WTC11 (cell line): ENCODE results near the gene PPP2R2C. TPM values are rescaled to one million over a fixed set of nuclear protein-coding genes. Genes with fewer than 3 reads are reported as not detected.

ENCODE experiments used
- ATAC-seq: fragments of 200-7000 bp; cut with Tn5 transposase; 2 replicates; pipeline ENCODE4 v1.10.0; 2021; ENCODE audit warnings: mild to moderate bottlenecking, moderate library complexity
- CTCF ChIA-PET: fragments of 300-600 bp; sonication (Branson Sonifier 250); formaldehyde crosslinking; loops from one replicate; lab custom pipeline; 2021; ENCODE audit warnings: antibody characterized with exemption; lab: Charles Lee
- POLR2A ChIA-PET: fragments of 350-600 bp; sonication (Branson Sonifier 250); formaldehyde crosslinking; loops from one replicate; lab custom pipeline; 2021; ENCODE audit warnings: antibody characterized with exemption; lab: Charles Lee
- DNase-seq: peaks from one replicate; pipeline ENCODE4 v3.0.0; 2021; ENCODE audit warnings: low spot score
- H3K27ac Mint-ChIP-seq: 2 replicates; pipeline ENCODE4 v1.8.0; 2021; ENCODE audit warnings: mixed read lengths
- H3K27me3 Mint-ChIP-seq: 2 replicates; pipeline ENCODE4 v1.8.0; 2021; ENCODE audit warnings: low read depth, mild to moderate bottlenecking, moderate library complexity, mixed read lengths
- H3K36me3 Mint-ChIP-seq: 2 replicates; pipeline ENCODE4 v1.8.0; 2021; ENCODE audit warnings: mixed read lengths
- H3K4me1 Mint-ChIP-seq: 2 replicates; pipeline ENCODE4 v1.8.0; 2022; ENCODE audit warnings: mixed read lengths
- H3K4me3 Mint-ChIP-seq: 2 replicates; pipeline ENCODE4 v1.8.0; 2021; ENCODE audit warnings: mild to moderate bottlenecking, moderate library complexity, mixed read lengths
- H3K9me3 Mint-ChIP-seq: 2 replicates; pipeline ENCODE4 v1.8.0; 2021; ENCODE audit warnings: mixed read lengths
- ATF1 ChIP-seq: sonication (generic); formaldehyde crosslinking; IDR thresholded peaks from 2 replicates; pipeline ENCODE4 v1.8.1; 2023; ENCODE audit warnings: mild to moderate bottlenecking, moderate library complexity, missing genetic modification reagents
- GABPB1 ChIP-seq: sonication (generic); formaldehyde crosslinking; IDR thresholded peaks from 2 replicates; pipeline ENCODE4 v1.8.1; 2023; ENCODE audit warnings: mild to moderate bottlenecking, missing genetic modification reagents
- HMGA2 ChIP-seq: fragments of 250-450 bp; sonication (Bioruptor Pico); IDR thresholded peaks from 2 replicates; pipeline ENCODE4 v1.4.0; 2021; ENCODE audit warnings: mild to moderate bottlenecking, moderate library complexity
- KAT7 ChIP-seq: sonication (generic); formaldehyde crosslinking; IDR thresholded peaks from 2 replicates; pipeline ENCODE4 v1.8.1; 2023; ENCODE audit warnings: missing genetic modification reagents, mild to moderate bottlenecking, borderline replicate concordance
- RELA ChIP-seq: sonication (generic); formaldehyde crosslinking; IDR thresholded peaks from 2 replicates; pipeline ENCODE4 v1.8.1; 2022; ENCODE audit warnings: missing genetic modification reagents, mild to moderate bottlenecking, borderline replicate concordance
- RORB ChIP-seq: fragments of 250-450 bp; sonication (Bioruptor Pico); IDR thresholded peaks from 2 replicates; pipeline ENCODE4 v1.9.0; 2021; ENCODE audit warnings: mild to moderate bottlenecking
- ZNF121 ChIP-seq: sonication (generic); formaldehyde crosslinking; IDR thresholded peaks from 2 replicates; pipeline ENCODE4 v1.8.0; 2023; ENCODE audit warnings: missing genetic modification reagents
- ZNF396 ChIP-seq: fragments of 250-450 bp; sonication (Bioruptor Pico); IDR thresholded peaks from 2 replicates; pipeline ENCODE4 v1.8.0; 2021; ENCODE audit warnings: mild to moderate bottlenecking, moderate library complexity, borderline replicate concordance
- total RNA-seq: library from RNA; stranded (reverse); gene quantifications from 3 replicates; pipeline ENCODE4 v1.2.3, GENCODE V29; 2021
- TF ChIP-seq, protein P1 (sequence below): sonication (generic); formaldehyde crosslinking; conservative IDR thresholded peaks from 2 replicates; pipeline ENCODE4 v1.8.1; 2023; ENCODE audit warnings: mild to moderate bottlenecking, low read depth, missing genetic modification reagents, moderate library complexity
- TF ChIP-seq, protein P2 (sequence below): sonication (generic); formaldehyde crosslinking; IDR thresholded peaks from 2 replicates; pipeline ENCODE4 v1.8.0; 2023; ENCODE audit warnings: missing genetic modification reagents, mild to moderate bottlenecking, borderline replicate concordance
- TF ChIP-seq, protein P3 (sequence below): sonication (generic); formaldehyde crosslinking; IDR thresholded peaks from 2 replicates; pipeline ENCODE4 v1.8.0; 2022; ENCODE audit warnings: mild to moderate bottlenecking, missing genetic modification reagents
- TF ChIP-seq, protein P4 (sequence below): sonication (generic); formaldehyde crosslinking; IDR thresholded peaks from 2 replicates; pipeline ENCODE4 v1.8.0; 2022; ENCODE audit warnings: mild to moderate bottlenecking, missing genetic modification reagents
- TF ChIP-seq, protein P5 (sequence below): fragments of 250-450 bp; sonication (Bioruptor Pico); IDR thresholded peaks from 2 replicates; pipeline ENCODE4 v1.9.0; 2021; ENCODE audit warnings: mild to moderate bottlenecking
- TF ChIP-seq, protein P6 (sequence below): sonication (generic); formaldehyde crosslinking; IDR thresholded peaks from 2 replicates; pipeline ENCODE4 v1.8.1; 2022; ENCODE audit warnings: missing genetic modification reagents, borderline replicate concordance

Gene PPP2R2C
- total RNA-seq, 1 experiment from 2014 or later: 11.5 TPM

DNA sequence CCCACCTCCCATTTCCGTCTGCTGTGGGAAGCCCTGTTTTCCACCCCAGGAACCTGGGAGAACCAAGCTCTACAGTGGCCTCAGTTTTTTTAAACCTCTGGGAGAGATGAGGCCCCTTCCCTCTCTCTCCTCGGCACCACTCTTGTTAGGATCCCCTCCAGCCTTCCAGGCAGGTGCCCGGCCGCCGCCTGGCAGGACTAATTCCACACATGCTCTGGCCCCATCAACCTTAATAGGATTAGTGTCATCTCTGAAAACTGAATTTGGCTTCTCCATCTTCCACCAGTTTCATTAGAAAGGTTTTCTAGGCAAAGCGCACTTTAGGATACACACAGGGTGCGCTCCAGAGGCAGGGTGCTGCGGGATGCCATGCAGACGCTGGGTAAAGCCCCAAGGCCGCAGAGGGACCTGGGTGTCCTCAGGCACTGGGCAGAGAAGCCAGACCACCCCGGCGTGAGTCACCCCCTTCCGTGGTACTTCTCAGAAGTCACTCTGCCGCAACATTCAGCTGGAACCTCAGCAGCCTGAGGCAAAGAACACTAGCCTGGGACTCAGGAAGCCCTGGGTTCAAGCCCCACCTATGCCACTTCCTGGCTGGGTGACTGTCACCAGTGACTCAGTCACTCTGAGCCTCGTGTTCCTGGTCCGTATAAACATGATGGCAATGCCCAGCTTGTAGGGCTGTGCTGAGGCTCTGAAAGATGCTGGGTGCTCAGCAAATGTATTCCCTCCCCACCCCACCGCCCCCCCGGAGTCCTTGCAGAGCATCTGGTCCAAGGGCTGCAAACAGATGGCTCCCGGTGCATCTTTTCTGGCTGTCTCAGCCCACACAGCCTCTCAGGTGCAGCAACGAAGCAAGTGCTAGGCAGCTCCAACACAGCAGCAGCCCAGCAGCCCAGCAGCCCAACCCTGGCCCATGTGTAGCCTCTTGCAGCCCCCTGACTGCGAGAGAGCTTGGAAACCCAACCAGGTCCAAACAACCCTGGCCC is 29.1 kb downstream of the PPP2R2C start:
- DNase-seq: no peak
- CTCF ChIA-PET: no interaction called here
- TF ChIP-seq ZNF396 (CRISPR knock-in tag): no peak
- TF ChIP-seq, protein P1, sequence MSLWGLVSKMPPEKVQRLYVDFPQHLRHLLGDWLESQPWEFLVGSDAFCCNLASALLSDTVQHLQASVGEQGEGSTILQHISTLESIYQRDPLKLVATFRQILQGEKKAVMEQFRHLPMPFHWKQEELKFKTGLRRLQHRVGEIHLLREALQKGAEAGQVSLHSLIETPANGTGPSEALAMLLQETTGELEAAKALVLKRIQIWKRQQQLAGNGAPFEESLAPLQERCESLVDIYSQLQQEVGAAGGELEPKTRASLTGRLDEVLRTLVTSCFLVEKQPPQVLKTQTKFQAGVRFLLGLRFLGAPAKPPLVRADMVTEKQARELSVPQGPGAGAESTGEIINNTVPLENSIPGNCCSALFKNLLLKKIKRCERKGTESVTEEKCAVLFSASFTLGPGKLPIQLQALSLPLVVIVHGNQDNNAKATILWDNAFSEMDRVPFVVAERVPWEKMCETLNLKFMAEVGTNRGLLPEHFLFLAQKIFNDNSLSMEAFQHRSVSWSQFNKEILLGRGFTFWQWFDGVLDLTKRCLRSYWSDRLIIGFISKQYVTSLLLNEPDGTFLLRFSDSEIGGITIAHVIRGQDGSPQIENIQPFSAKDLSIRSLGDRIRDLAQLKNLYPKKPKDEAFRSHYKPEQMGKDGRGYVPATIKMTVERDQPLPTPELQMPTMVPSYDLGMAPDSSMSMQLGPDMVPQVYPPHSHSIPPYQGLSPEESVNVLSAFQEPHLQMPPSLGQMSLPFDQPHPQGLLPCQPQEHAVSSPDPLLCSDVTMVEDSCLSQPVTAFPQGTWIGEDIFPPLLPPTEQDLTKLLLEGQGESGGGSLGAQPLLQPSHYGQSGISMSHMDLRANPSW: no peak
- no peak for TF ChIP-seq HMGA2
- TF ChIP-seq, protein P2, sequence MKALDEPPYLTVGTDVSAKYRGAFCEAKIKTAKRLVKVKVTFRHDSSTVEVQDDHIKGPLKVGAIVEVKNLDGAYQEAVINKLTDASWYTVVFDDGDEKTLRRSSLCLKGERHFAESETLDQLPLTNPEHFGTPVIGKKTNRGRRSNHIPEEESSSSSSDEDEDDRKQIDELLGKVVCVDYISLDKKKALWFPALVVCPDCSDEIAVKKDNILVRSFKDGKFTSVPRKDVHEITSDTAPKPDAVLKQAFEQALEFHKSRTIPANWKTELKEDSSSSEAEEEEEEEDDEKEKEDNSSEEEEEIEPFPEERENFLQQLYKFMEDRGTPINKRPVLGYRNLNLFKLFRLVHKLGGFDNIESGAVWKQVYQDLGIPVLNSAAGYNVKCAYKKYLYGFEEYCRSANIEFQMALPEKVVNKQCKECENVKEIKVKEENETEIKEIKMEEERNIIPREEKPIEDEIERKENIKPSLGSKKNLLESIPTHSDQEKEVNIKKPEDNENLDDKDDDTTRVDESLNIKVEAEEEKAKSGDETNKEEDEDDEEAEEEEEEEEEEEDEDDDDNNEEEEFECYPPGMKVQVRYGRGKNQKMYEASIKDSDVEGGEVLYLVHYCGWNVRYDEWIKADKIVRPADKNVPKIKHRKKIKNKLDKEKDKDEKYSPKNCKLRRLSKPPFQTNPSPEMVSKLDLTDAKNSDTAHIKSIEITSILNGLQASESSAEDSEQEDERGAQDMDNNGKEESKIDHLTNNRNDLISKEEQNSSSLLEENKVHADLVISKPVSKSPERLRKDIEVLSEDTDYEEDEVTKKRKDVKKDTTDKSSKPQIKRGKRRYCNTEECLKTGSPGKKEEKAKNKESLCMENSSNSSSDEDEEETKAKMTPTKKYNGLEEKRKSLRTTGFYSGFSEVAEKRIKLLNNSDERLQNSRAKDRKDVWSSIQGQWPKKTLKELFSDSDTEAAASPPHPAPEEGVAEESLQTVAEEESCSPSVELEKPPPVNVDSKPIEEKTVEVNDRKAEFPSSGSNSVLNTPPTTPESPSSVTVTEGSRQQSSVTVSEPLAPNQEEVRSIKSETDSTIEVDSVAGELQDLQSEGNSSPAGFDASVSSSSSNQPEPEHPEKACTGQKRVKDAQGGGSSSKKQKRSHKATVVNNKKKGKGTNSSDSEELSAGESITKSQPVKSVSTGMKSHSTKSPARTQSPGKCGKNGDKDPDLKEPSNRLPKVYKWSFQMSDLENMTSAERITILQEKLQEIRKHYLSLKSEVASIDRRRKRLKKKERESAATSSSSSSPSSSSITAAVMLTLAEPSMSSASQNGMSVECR: no peak
- TF ChIP-seq, protein P3, sequence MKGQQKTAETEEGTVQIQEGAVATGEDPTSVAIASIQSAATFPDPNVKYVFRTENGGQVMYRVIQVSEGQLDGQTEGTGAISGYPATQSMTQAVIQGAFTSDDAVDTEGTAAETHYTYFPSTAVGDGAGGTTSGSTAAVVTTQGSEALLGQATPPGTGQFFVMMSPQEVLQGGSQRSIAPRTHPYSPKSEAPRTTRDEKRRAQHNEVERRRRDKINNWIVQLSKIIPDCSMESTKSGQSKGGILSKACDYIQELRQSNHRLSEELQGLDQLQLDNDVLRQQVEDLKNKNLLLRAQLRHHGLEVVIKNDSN (CRISPR knock-in tag): no peak
- TF ChIP-seq, protein P4, sequence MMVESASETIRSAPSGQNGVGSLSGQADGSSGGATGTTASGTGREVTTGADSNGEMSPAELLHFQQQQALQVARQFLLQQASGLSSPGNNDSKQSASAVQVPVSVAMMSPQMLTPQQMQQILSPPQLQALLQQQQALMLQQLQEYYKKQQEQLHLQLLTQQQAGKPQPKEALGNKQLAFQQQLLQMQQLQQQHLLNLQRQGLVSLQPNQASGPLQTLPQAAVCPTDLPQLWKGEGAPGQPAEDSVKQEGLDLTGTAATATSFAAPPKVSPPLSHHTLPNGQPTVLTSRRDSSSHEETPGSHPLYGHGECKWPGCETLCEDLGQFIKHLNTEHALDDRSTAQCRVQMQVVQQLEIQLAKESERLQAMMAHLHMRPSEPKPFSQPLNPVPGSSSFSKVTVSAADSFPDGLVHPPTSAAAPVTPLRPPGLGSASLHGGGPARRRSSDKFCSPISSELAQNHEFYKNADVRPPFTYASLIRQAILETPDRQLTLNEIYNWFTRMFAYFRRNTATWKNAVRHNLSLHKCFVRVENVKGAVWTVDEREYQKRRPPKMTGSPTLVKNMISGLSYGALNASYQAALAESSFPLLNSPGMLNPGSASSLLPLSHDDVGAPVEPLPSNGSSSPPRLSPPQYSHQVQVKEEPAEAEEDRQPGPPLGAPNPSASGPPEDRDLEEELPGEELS (CRISPR knock-in tag): no peak
- TF ChIP-seq, protein P5, sequence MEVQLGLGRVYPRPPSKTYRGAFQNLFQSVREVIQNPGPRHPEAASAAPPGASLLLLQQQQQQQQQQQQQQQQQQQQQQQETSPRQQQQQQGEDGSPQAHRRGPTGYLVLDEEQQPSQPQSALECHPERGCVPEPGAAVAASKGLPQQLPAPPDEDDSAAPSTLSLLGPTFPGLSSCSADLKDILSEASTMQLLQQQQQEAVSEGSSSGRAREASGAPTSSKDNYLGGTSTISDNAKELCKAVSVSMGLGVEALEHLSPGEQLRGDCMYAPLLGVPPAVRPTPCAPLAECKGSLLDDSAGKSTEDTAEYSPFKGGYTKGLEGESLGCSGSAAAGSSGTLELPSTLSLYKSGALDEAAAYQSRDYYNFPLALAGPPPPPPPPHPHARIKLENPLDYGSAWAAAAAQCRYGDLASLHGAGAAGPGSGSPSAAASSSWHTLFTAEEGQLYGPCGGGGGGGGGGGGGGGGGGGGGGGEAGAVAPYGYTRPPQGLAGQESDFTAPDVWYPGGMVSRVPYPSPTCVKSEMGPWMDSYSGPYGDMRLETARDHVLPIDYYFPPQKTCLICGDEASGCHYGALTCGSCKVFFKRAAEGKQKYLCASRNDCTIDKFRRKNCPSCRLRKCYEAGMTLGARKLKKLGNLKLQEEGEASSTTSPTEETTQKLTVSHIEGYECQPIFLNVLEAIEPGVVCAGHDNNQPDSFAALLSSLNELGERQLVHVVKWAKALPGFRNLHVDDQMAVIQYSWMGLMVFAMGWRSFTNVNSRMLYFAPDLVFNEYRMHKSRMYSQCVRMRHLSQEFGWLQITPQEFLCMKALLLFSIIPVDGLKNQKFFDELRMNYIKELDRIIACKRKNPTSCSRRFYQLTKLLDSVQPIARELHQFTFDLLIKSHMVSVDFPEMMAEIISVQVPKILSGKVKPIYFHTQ (CRISPR knock-in tag): no peak
- TF ChIP-seq KAT7: no peak
- TF ChIP-seq ATF1 (CRISPR knock-in tag): no peak
- TF ChIP-seq GABPB1: no peak
- Mint-ChIP-seq H3K4me1 (peaks cover 14% of the 10 kb centered on the region), H3K4me3 (no peak overlapping the region), H3K27me3 (no peaks in the 10 kb centered on the region; the same call in 1 of the 2 replicates), H3K36me3 (no peaks in the 10 kb centered on the region), H3K9me3 (no peaks in the 10 kb centered on the region), H3K27ac (no peak overlapping the region)
- no peak for ATAC-seq
- POLR2A ChIA-PET: no interaction called here

DNA sequence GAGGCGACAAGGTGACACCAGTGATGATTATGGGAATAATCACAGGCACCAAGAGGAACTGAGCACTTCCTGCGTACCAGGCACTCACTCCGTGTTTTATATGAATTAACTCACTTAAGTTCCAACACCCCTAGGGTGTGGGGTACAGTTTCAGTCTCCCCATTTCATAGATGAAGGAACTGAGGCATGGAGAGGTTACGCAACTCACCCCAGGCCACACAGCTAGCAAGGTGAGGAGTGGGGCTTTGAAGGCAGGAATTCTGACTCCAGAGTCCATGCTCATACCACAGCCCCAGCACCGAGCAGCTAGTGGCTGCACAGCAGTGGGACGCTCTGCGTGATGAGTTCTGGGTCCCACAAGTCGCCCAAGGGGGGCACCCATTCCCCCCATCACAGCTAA is 29.9 kb downstream of the PPP2R2C start:
- ATAC-seq (no peak), DNase-seq (no peak)
- ChIA-PET CTCF (no interaction called here), POLR2A (no interaction called here)
- Mint-ChIP-seq H3K9me3 (no peaks in the 10 kb centered on the region), H3K27ac (no peak overlapping the region), H3K4me3 (no peak overlapping the region), H3K27me3 (no peaks in the 10 kb centered on the region; the same call in 1 of the 2 replicates), H3K36me3 (no peaks in the 10 kb centered on the region), H3K4me1 (peaks cover 11% of the 10 kb centered on the region)
- no peak for TF ChIP-seq RELA
- TF ChIP-seq ZNF121 (CRISPR knock-in tag): no peak
- TF ChIP-seq RORB (CRISPR knock-in tag): no peak
- TF ChIP-seq, protein P6, sequence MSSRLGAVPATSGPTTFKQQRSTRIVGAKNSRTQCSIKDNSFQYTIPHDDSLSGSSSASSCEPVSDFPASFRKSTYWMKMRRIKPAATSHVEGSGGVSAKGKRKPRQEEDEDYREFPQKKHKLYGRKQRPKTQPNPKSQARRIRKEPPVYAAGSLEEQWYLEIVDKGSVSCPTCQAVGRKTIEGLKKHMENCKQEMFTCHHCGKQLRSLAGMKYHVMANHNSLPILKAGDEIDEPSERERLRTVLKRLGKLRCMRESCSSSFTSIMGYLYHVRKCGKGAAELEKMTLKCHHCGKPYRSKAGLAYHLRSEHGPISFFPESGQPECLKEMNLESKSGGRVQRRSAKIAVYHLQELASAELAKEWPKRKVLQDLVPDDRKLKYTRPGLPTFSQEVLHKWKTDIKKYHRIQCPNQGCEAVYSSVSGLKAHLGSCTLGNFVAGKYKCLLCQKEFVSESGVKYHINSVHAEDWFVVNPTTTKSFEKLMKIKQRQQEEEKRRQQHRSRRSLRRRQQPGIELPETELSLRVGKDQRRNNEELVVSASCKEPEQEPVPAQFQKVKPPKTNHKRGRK (CRISPR knock-in tag): no peak
- TF ChIP-seq, protein P2: no peak
